GM12891 (cell line): ENCODE results near the gene PPP5C.

ENCODE experiments used
- PAX5 ChIP-seq: IDR thresholded peaks from 2 replicates; pipeline ENCODE4 v1.6.1; 2011; ENCODE audit warnings: low read length, moderate library complexity, mild to moderate bottlenecking; ENCODE audit not compliant: insufficient read depth, severe bottlenecking
- POLR2A ChIP-seq: IDR thresholded peaks from 2 replicates; pipeline ENCODE4 v1.6.1; 2011; ENCODE audit warnings: low read depth, low read length, control low read depth
- POLR2AphosphoS5 ChIP-seq: IDR thresholded peaks from 2 replicates; pipeline ENCODE4 v1.6.1; 2011; ENCODE audit warnings: low read depth, low read length, control low read depth
- SPI1 ChIP-seq: IDR thresholded peaks from 2 replicates; pipeline ENCODE4 v1.6.1; 2011; ENCODE audit warnings: low read depth, low read length, control low read depth
- TAF1 ChIP-seq: IDR thresholded peaks from 2 replicates; pipeline ENCODE4 v1.6.1; 2011; ENCODE audit warnings: low read depth, low read length, control low read depth

DNA sequence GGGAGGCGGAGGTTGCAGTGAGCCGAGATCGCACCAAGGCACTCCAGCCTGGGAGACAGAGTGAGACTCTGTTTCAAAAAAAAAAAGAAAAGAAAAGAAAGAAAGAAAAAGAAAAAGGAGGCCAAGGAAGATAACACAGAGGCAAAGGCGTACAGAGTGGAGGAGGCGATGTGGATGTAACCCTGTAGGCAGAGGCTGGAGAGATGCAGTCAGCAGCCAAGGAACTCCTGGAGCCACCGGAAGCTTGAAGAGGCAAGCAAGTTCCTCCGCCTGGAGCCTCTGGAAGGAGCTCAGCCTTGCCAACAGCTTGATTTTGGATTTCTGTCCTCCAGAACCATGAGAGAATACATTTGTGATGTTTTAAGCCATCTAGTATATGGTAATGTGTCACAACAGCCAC is 73.2 kb downstream of the PPP5C start:
- TF ChIP-seq POLR2AphosphoS5 (no peak), POLR2A (no peak), PAX5 (no peak), TAF1 (no peak), SPI1 (no peak)
